ENCODE data around the gene MAB21L3. TPM values are rescaled to one million over a fixed set of nuclear protein-coding genes. Genes with fewer than 3 reads are reported as not detected.

MAB21L3 gene
- total RNA-seq, 4 donors from 2014 or later = 0.22 to 0.63 TPM; not detected in 2

DNA sequence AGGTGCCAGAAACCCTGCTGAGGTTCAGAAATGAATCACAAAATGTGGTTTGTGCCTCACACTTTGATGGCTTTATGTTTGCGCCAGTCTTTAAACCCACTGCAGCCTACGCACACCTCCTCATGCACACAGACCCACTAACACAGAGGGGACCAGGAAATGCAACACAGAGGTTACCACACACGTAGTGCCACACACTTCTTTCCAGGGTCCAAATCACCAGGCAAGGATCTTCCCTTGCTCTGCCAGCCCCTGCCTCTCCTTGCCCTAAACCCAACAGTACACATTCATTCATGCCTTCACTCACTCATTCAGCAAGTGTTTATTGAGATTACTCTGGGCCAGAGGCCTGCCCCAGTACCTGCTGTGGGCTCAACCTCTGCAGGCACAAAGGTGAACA lies 17.5 kb downstream of the MAB21L3 start:
- 88 to 90% methylated on average over 3 of the region's 3 CpGs for WGBS, 2 donors
- H3K36me3 ChIP-seq = no peaks in the 10 kb centered on the region
- peaks cover 0 to 7% of the 10 kb centered on the region in 2 donors for H3K27me3 ChIP-seq
- H3K4me3 ChIP-seq = no peak overlapping the region
- H3K9me3 ChIP-seq = no peaks in the 10 kb centered on the region
- no peaks in the 10 kb centered on the region for H3K4me1 ChIP-seq
- TF ChIP-seq, protein P1, sequence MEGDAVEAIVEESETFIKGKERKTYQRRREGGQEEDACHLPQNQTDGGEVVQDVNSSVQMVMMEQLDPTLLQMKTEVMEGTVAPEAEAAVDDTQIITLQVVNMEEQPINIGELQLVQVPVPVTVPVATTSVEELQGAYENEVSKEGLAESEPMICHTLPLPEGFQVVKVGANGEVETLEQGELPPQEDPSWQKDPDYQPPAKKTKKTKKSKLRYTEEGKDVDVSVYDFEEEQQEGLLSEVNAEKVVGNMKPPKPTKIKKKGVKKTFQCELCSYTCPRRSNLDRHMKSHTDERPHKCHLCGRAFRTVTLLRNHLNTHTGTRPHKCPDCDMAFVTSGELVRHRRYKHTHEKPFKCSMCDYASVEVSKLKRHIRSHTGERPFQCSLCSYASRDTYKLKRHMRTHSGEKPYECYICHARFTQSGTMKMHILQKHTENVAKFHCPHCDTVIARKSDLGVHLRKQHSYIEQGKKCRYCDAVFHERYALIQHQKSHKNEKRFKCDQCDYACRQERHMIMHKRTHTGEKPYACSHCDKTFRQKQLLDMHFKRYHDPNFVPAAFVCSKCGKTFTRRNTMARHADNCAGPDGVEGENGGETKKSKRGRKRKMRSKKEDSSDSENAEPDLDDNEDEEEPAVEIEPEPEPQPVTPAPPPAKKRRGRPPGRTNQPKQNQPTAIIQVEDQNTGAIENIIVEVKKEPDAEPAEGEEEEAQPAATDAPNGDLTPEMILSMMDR (IDR thresholded peaks at IDR 0.05) = no peak
- TF ChIP-seq EP300 (IDR thresholded peaks at IDR 0.05) (no peak), POLR2A (IDR thresholded peaks at IDR 0.05) (no peak)
- DNase-seq (ENCODE audit: low spot score in 2 of 2) = no peak
- H3K27ac ChIP-seq = no peak overlapping the region

DNA sequence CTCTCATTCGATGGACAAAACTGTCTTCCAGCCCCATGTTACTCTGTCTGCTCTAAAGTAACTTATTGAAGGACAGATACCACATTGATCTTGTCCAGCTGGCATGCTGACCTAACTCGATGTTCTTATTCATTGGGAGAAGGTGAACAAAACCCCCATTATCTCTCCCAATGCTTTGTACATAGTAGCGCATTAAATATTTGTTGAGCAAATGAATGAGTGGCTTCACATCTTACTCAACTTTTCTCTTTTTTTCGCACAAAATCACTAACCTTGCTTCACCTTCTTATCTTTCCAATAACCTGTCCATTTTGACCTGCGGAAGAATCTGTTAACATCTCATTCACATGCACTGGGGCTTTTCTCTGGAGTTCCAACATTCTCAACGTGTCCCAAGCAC lies 18.3 kb downstream of the MAB21L3 start:
- no peaks in the 10 kb centered on the region for H3K36me3 ChIP-seq
- H3K27ac ChIP-seq = no peak overlapping the region
- no peak overlapping the region for H3K4me3 ChIP-seq
- H3K4me1 ChIP-seq = no peaks in the 10 kb centered on the region
- H3K27me3 ChIP-seq = peaks cover 0 to 7% of the 10 kb centered on the region in 2 donors
- no peak for TF ChIP-seq EP300 (IDR thresholded peaks at IDR 0.05)
- no peak for TF ChIP-seq POLR2A (IDR thresholded peaks at IDR 0.05)
- TF ChIP-seq, protein P1 (IDR thresholded peaks at IDR 0.05) = no peak
- no peaks in the 10 kb centered on the region for H3K9me3 ChIP-seq
- 82% methylated on average over 6 of the region's 6 CpGs for WGBS, 2 donors
- no peak for DNase-seq (ENCODE audit: low spot score in 2 of 2)

DNA sequence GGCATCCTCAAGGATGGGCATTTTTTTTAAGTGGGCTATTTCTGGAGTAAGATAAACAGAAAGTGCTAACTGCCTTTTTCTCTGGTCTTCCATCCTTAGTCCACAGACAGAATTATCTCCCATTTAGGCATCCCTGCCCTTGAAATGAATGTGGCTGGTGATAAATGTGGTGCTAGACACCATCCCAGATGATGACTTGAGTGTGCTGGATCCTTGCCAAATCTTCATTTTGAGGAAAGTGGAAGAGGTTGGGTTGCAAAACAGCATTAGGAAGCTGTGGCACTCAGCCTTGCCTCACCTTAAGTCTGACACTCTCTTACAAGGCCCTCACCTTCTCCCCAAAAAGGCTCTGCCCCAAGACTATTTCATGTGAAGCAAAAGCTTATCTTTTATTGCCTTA lies 19.2 kb downstream of the MAB21L3 start:
- TF ChIP-seq EP300 (IDR thresholded peaks at IDR 0.05) (no peak), POLR2A (IDR thresholded peaks at IDR 0.05) (no peak)
- TF ChIP-seq, protein P1 (IDR thresholded peaks at IDR 0.05) = no peak
- Histone ChIP-seq H3K36me3 (no peaks in the 10 kb centered on the region), H3K4me3 (no peak overlapping the region), H3K9me3 (no peaks in the 10 kb centered on the region), H3K27ac (no peak overlapping the region), H3K27me3 (peaks cover 0 to 7% of the 10 kb centered on the region in 2 donors), H3K4me1 (no peaks in the 10 kb centered on the region)
- no peak for DNase-seq (ENCODE audit: low spot score in 2 of 2)

DNA sequence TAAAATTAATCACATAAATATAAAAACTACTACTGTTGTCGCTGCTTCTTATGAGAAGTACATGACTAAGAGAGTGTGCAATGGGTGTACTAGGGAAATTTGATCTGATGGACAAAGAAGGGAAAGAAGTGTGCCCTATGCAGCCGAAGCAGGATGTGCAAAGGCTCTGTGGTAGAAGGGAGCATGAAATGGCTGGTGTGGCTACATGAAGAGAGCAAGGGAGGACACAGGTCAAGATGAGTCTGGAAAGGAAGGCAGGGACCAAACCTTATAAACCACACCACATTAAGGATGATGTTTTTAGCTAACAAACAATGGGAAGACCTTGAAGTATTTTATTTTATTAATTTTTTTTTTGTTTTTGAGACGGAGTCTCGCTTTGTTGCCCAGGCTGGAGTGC lies 20.0 kb downstream of the MAB21L3 start:
- 92 to 94% methylated on average over 4 of the region's 4 CpGs for WGBS, 2 donors

DNA sequence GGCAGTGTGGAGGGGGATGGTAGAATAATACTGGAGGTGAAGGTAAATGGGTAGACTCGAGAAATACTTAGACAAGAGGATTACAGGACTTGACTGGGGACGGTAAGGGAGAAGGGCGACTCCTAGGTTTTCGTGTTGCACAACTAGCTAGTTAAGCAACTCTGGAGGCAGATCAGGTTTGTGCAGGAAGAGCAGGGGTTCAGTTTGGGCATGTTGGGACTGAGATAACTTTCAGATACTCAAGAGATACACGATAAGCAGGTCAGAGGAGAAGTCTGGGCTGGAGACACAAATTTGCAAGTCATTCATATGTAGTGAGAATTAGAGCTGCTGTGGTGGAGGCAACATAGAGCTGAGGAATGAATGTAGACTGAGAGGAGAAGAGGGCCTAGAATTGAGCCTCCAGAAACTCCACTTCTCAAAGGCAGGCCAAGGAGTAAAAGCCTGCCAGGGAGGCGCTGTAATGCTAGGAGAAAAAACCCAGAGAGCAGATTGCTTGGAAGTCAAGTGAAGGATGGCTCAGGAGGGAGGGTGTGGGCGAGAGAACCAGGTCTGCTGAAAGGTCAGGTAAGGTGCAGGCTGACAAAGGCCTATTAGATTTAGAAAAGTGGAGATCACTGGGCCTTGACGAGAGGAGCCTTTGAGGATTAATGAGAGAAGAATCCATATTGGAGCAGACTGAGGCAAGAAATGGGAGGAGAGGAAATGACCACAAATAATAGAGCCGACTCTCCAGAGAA lies 20.8 kb downstream of the MAB21L3 start:
- 77 to 85% methylated on average over 9 of the region's 9 CpGs for WGBS, 2 donors
- H3K27ac ChIP-seq = no peak overlapping the region
- TF ChIP-seq, protein P1 (IDR thresholded peaks at IDR 0.05) = no peak
- no peak for TF ChIP-seq EP300 (IDR thresholded peaks at IDR 0.05)
- no peak for TF ChIP-seq POLR2A (IDR thresholded peaks at IDR 0.05)
- no peaks in the 10 kb centered on the region for H3K9me3 ChIP-seq
- H3K27me3 ChIP-seq = peaks cover 0 to 7% of the 10 kb centered on the region in 2 donors
- no peak overlapping the region for H3K4me3 ChIP-seq
- DNase-seq (ENCODE audit: low spot score in 2 of 2) = no peak
- H3K36me3 ChIP-seq = no peaks in the 10 kb centered on the region
- H3K4me1 ChIP-seq = no peaks in the 10 kb centered on the region

More for the DNA sequence above, 20.0 kb downstream of the MAB21L3 start:
- H3K4me3 ChIP-seq = no peak overlapping the region
- TF ChIP-seq EP300 (IDR thresholded peaks at IDR 0.05) (no peak), POLR2A (IDR thresholded peaks at IDR 0.05) (no peak)
- TF ChIP-seq, protein P1 (IDR thresholded peaks at IDR 0.05) = no peak
- no peaks in the 10 kb centered on the region for H3K4me1 ChIP-seq
- no peak overlapping the region for H3K27ac ChIP-seq
- peaks cover 0 to 7% of the 10 kb centered on the region in 2 donors for H3K27me3 ChIP-seq
- DNase-seq (ENCODE audit: low spot score in 2 of 2) = no peak
- no peaks in the 10 kb centered on the region for H3K9me3 ChIP-seq
- no peaks in the 10 kb centered on the region for H3K36me3 ChIP-seq

Data from tibial nerve (tissue), 4 donors.